Left ventricle myocardium inferior (tissue), 1 donor: ENCODE measurements around the gene TBX1. TPM values are rescaled to one million over a fixed set of nuclear protein-coding genes. Genes with fewer than 3 reads are reported as not detected.

Source experiments
- DNase-seq: peaks from one replicate; pipeline ENCODE4 v3.0.0-alpha.2; 2020
- H3K27ac ChIP-seq: fragments of 200-600 bp; replicated peaks from 2 replicates; pipeline ENCODE4 v1.8.0; 2021
- H3K27me3 ChIP-seq: fragments of 200-600 bp; 2 replicates; pipeline ENCODE4 v1.8.0; 2021; ENCODE audit warnings: low read depth
- H3K36me3 ChIP-seq: fragments of 200-600 bp; 2 replicates; pipeline ENCODE4 v1.8.0; 2021
- H3K4me1 ChIP-seq: fragments of 200-600 bp; 2 replicates; pipeline ENCODE4 v1.8.0; 2021
- H3K4me3 ChIP-seq: fragments of 200-600 bp; 2 replicates; pipeline ENCODE4 v1.8.0; 2021; ENCODE audit warnings: mild to moderate bottlenecking, moderate library complexity
- H3K9me3 ChIP-seq: fragments of 200-600 bp; replicated peaks from 2 replicates; pipeline ENCODE4 v1.8.0; 2021
- intact Hi-C: fragments of 100-400 bp; cut with micrococcal nuclease; formaldehyde crosslinking; loops from one replicate; pipeline ENCODE4 v1.11.0; 2022
- total RNA-seq: library from RNA; stranded (reverse); fragmentation: NEBNext Ultra II Directional; extraction: Animal tissue kit (Norgen Biotek cat#: 25700); gene quantifications from one replicate; pipeline ENCODE4 v1.2.1, GENCODE V29; 2021
- TF ChIP-seq, protein P1 (sequence below): fragments of 200-600 bp; IDR thresholded peaks from 2 replicates; pipeline ENCODE4 v1.8.0; 2021; ENCODE audit warnings: antibody characterized with exemption, mild to moderate bottlenecking, borderline replicate concordance
- donor health status: DM: no; HTN: yes; CAD: no; lungs with severe emphysema.

The TBX1 gene
- total RNA-seq, 1 donor from 2014 or later, result 8.0 TPM

DNA sequence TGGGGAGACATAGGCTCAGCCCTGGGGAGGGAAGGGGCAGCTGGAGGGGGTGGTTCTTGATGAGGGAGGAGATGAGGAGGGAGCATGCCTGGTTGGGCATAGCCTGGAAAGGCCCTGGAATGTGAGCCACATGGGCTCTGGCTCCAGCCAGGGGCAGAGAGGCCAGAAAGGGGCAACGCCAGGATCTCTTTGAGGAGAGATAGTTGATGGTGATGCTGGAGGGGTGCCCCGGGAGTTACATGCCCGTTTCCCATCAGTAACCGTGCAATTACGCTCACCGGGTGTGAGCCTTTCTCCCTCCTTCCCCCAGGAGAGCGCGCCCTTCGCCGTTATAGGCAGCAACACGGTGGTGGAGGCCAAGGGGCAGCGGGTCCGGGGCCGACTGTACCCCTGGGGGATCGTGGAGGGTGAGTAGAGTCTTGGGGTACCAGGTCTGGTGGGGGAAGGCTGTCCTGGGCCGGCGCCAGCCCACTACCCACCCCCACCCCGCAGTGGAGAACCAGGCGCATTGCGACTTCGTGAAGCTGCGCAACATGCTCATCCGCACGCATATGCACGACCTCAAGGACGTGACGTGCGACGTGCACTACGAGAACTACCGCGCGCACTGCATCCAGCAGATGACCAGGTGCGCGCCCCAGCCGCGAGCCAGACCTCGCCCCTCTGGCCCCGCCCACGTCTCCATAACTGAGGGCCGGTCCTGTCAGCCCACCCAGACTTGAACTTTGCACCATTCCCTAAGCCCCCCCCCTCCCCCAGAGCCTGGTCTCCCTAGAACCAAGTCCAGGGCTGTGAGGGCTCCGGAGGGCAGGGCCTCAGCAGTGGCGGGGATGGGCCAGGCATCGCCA is 39.0 kb upstream of the TBX1 start:
- no peak for DNase-seq
- TF ChIP-seq, protein P1, sequence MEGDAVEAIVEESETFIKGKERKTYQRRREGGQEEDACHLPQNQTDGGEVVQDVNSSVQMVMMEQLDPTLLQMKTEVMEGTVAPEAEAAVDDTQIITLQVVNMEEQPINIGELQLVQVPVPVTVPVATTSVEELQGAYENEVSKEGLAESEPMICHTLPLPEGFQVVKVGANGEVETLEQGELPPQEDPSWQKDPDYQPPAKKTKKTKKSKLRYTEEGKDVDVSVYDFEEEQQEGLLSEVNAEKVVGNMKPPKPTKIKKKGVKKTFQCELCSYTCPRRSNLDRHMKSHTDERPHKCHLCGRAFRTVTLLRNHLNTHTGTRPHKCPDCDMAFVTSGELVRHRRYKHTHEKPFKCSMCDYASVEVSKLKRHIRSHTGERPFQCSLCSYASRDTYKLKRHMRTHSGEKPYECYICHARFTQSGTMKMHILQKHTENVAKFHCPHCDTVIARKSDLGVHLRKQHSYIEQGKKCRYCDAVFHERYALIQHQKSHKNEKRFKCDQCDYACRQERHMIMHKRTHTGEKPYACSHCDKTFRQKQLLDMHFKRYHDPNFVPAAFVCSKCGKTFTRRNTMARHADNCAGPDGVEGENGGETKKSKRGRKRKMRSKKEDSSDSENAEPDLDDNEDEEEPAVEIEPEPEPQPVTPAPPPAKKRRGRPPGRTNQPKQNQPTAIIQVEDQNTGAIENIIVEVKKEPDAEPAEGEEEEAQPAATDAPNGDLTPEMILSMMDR, result no peak
- Histone ChIP-seq H3K36me3 (peaks cover 29% of the 10 kb centered on the region), H3K9me3 (no peaks in the 10 kb centered on the region), H3K4me1 (peaks cover 77% of the 10 kb centered on the region), H3K27me3 (peaks cover 67% of the 10 kb centered on the region), H3K27ac (peak overlapping the region; percentile 86), H3K4me3 (peak overlapping the region; percentile 62)
- intact Hi-C loops, result no loop called here

GRCh38 chr22:19722178-19722981 is 38.2 kb upstream of the TBX1 start:
- no peak for DNase-seq
- peak overlapping the region; percentile 86 for H3K27ac ChIP-seq
- intact Hi-C loops, result no loop called here
- TF ChIP-seq, protein P1, result no peak
- peak overlapping the region; percentile 62 for H3K4me3 ChIP-seq
- H3K27me3 ChIP-seq, result peaks cover 60% of the 10 kb centered on the region
- H3K9me3 ChIP-seq, result no peaks in the 10 kb centered on the region
- peaks cover 68% of the 10 kb centered on the region for H3K4me1 ChIP-seq
- H3K36me3 ChIP-seq, result peaks cover 29% of the 10 kb centered on the region

- Histone ChIP-seq H3K4me3 (peak overlapping the region; percentile 62), H3K36me3 (peaks cover 29% of the 10 kb centered on the region), H3K4me1 (peaks cover 63% of the 10 kb centered on the region), H3K27me3 (peaks cover 60% of the 10 kb centered on the region), H3K9me3 (no peaks in the 10 kb centered on the region), H3K27ac (peak overlapping the region; percentile 86)
- intact Hi-C loops, result no loop called here
- TF ChIP-seq, protein P1, result no peak
- DNase-seq, result no peak
Observed at GRCh38 chr22:19722982-19723231, 37.7 kb upstream of the TBX1 start.

GRCh38 chr22:19723232-19723982 is 37.2 kb upstream of the TBX1 start, which contains the start of gene GP1BB:
TSS of gene GP1BB (plus strand) at chr22:19723539. CDS start at chr22:19723570, 31 bp downstream.
- intact Hi-C loops, result no loop called here

More at GRCh38 chr22:19723232-19723982, 37.2 kb upstream of the TBX1 start, which contains the start of gene GP1BB:
- Histone ChIP-seq H3K4me3 (peak within 1 kb of the TSS; percentile 62), H3K27ac (peak within 1 kb of the TSS; percentile 86), H3K9me3 (no peaks in the 10 kb centered on the region), H3K27me3 (peaks cover 56% of the 10 kb centered on the region), H3K36me3 (peaks cover 29% of the 10 kb centered on the region), H3K4me1 (peaks cover 58% of the 10 kb centered on the region)
- TF ChIP-seq, protein P1, result no peak
- DNase-seq, result peak; percentile 67
